Right cardiac atrium (tissue), 5 donors: Measurements from ENCODE around the gene PPEF1. TPM values are rescaled to one million over a fixed set of nuclear protein-coding genes. Genes with fewer than 3 reads are reported as not detected.
"Not testable (repeated sequence)": the region's sequence is repeated elsewhere in the genome, so short reads cannot be mapped to it uniquely, and the experiment has no call there.

Experiments used
- ATAC-seq, 2 donors: fragments of 200-7000 bp; cut with Tn5 transposase; one replicate each; pipeline versions ENCODE4 v1.8.0 to v1.9.1; 2020; ENCODE audit warnings: moderate library complexity in 2 of 2, mild to moderate bottlenecking in 1 of 2
- DNase-seq, 3 donors: peaks; one replicate each; pipeline ENCODE4 v3.0.0-alpha.2; 2020
- H3K27ac ChIP-seq: one replicate; pipeline ENCODE4 v1.5.1; 2013; ENCODE audit warnings: mild to moderate bottlenecking, low read length, control low read depth, moderate library complexity
- H3K27me3 ChIP-seq: one replicate; pipeline ENCODE4 v1.6.1; 2013; ENCODE audit not compliant: control insufficient read depth, insufficient read depth
- H3K4me1 ChIP-seq: one replicate; pipeline ENCODE4 v1.6.1; 2013; ENCODE audit warnings: low read length; ENCODE audit not compliant: control insufficient read depth, insufficient read depth
- H3K4me3 ChIP-seq: one replicate; pipeline ENCODE4 v1.5.1; 2013; ENCODE audit warnings: low read length, control low read depth
- H3K9me3 ChIP-seq: one replicate; pipeline ENCODE4 v1.6.1; 2013; ENCODE audit warnings: low read length; ENCODE audit not compliant: control insufficient read depth
- WGBS: extraction: QIAGEN DNeasy Blood & Tissue Kit; methylation state at CpG from one replicate; pipeline ENCODE4 v1.1.7; 2013; 5-methylcytosine and 5-hydroxymethylcytosine counted together
- intact Hi-C, 4 donors: fragments of 100-400 bp; cut with DNase I; formaldehyde crosslinking; loops; one replicate each; pipeline versions ENCODE4 v1.11.0 to v1.14.0; 2022 to 2023
- polyA plus RNA-seq: library from polyadenylated mRNA; stranded (reverse); fragments of 200-250 nt; gene quantifications from one replicate; pipeline ENCODE4 v1.2.3, GENCODE V29; 2013
- total RNA-seq, 4 donors: library from RNA; stranded (reverse); fragmentation: NEBNext Ultra II Directional; extraction: Animal tissue kit (Norgen Biotek cat#: 25700); gene quantifications; one replicate each; pipeline ENCODE4 v1.2.1, GENCODE V29; 2021
- donor health status: healthy with polysubstance abuse.
- donor health status: DM: no; HTN: yes; CAD: no.
- donor health status: DM: no; HTN: no; CAD: no.
- donor health status: DM: no; HTN: yes; CAD: no; lungs with severe emphysema.
- donor health status: DM: yes; HTN: yes; CAD: no.

PPEF1 gene
- total and polyA plus RNA-seq, 5 donors = 0.36 to 3.6 (median 2.1) TPM

DNA sequence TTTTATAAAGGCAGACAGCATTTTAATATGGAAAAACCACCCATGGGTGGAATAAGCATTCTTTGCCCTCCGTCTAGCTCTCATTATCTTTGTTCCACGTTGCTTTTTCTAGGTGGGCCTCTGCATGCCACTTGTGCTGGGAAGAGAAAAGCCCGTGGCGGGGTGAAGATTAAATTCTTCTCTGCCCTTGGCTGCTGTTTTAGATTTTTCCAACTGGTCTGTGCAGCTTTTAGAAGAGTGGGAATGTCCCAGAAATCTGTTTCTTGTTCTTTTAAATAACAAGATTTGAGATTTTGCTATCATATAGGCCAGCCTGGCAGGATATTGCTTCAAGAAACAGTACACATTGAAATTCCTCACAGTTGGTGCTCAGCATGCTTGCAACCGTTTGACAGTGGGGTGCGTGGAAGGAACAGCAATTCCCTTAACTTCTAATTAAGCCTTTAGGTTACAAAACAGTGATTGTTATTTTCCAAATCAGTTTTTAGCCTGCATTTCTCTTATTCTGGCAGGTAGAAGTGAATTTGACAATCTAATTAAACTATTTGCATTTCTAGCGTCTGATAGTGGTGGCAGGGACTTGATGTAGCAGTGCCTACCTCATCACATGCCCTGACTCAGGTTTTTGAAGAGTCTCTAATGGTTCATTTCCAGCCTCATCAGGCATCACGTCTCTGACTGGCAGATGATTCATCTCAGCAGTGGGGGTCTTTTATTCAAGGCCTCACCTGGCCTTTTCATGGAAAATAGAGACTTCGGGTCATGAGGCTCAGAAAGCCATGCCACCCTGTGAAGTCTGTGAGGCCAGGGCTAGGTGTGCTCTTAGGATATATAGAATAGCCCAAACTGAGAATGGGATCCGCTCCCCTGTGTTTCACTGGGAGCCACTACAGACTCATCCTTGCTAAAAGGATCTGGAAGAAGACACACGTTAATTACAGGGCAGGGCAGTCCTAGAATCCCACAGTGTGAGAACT lies 50.8 kb downstream of the PPEF1 start:
- DNase-seq (no peak), ATAC-seq (no peak)
- H3K27ac ChIP-seq = no peak overlapping the region
- 71% methylated on average over 11 of the region's 11 CpGs for WGBS
- no peaks in the 10 kb centered on the region for H3K4me1 ChIP-seq
- no peaks in the 10 kb centered on the region for H3K9me3 ChIP-seq
- H3K27me3 ChIP-seq = no peaks in the 10 kb centered on the region
- intact Hi-C loops = no loop called here
- no peak overlapping the region for H3K4me3 ChIP-seq

DNA sequence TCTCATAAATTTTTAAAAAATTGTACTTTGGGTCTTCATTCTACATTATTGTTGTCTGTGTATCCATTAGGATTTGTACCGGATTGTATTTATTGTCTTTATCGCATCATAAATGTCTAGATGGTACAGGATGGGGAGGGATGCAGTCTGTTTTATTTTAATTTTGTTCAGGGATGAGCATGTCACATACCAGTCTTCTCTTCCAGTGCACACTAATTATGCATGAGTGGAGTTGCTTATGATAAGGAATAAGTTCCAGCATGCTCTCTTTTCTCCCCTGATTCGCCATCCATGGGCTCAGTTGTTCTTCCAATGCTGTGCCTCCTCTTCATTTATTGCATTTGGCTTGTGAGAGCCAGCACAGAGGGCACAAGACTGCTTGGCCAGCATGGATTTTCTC lies 54.3 kb downstream of the PPEF1 start:
- WGBS = 99% methylated on average over 3 of the region's 3 CpGs
- Histone ChIP-seq H3K27me3 (no peaks in the 10 kb centered on the region), H3K4me3 (no peak overlapping the region), H3K4me1 (no peaks in the 10 kb centered on the region), H3K9me3 (no peaks in the 10 kb centered on the region), H3K27ac (no peak overlapping the region)
- intact Hi-C loops = no loop called here
- no peak for DNase-seq
- ATAC-seq = no peak

DNA sequence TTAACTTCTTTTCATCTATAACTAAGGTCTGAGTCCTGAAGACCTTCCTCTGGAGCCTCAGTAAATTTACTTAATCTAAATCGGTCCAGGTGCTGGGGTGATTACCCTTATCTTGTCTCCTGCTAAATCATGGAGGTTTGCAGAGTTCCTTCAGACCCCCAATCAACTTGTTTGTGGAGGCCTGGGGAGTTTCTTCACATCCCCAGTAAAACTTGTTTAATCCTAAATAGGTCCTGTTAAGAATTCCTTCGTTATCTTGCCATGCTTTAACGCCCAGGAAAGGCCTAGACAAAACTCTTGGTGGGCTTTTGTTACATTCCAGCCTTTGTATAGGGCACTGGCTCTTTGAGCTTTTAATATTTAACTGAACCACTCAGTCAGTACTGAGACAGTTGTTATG lies 55.7 kb downstream of the PPEF1 start:
- ATAC-seq, DNase-seq, H3K27me3 ChIP-seq, H3K4me1 ChIP-seq, H3K27ac ChIP-seq, intact Hi-C loops, H3K9me3 ChIP-seq, H3K4me3 ChIP-seq: not testable (repeated sequence)
- WGBS = 75% methylated on average over 3 of the region's 3 CpGs

DNA sequence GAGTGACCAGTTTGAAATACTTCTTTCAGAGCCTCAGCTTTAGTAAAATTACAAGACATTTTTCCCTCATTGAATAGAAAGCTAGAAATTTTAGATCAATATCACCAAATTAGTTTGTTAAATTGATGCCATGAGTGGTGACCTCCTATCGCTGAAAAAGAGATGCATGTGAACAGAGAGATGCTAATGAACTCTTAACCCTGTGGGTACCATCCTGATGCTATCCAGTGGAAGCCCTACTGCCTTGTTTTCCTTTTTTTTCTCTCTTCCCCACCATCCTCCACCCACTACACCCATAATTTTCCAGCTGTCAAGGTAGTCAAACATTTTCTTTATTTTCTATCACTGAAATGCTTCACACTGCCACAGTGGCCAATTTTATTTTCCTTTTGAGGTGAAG lies 61.9 kb downstream of the PPEF1 start:
- ATAC-seq = no peak
- DNase-seq = no peak

DNA sequence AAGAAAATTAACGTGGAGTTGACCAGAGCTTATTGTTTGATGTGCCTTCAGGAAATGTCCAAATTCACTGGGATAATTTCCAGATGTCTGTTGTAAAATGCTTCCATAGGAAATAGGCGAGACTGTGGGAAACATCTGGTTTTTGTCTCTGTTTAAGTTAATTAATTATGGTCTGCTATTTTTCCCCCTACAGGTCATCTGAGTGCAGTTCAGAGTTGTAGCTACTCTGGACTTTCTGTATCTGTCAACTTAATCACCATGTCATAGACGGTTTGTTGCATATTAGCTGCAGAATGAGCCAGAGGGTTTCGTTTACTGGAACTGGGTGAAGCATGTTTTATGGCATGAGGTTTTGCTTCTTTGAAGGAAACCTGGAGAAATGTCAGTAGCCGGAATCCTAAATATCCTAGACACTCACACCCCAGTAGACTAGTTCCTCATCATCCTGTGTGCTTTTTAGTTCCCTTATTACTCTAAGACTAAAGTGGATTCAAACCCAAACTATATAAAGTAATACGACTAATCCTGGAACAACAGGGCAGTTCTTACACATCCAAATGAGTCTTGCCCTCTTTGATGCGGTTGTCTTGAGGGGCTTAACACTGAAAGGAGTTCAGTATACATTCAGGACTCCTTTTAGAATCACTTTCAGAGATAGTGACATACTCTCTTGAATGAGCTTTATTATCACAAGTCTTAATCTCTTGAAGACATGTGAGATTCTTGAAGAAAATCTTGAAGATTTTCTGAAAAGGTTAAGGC lies 62.5 kb downstream of the PPEF1 start:
- ATAC-seq (peak in 1 of 2 donors; percentile 69), DNase-seq (no peak)
- H3K27me3 ChIP-seq = no peaks in the 10 kb centered on the region
- no peaks in the 10 kb centered on the region for H3K4me1 ChIP-seq
- no peak overlapping the region for H3K27ac ChIP-seq
- 42% methylated on average over 7 of the region's 7 CpGs for WGBS
- H3K9me3 ChIP-seq = no peaks in the 10 kb centered on the region
- no peak overlapping the region for H3K4me3 ChIP-seq
- intact Hi-C loops = no loop called here

More for the DNA sequence above, 61.9 kb downstream of the PPEF1 start:
- Histone ChIP-seq H3K4me1 (no peaks in the 10 kb centered on the region), H3K4me3 (no peak overlapping the region), H3K27me3 (no peaks in the 10 kb centered on the region), H3K9me3 (no peaks in the 10 kb centered on the region), H3K27ac (no peak overlapping the region)
- 26% methylated on average over 1 of the region's 1 CpG for WGBS
- intact Hi-C loops = no loop called here

DNA sequence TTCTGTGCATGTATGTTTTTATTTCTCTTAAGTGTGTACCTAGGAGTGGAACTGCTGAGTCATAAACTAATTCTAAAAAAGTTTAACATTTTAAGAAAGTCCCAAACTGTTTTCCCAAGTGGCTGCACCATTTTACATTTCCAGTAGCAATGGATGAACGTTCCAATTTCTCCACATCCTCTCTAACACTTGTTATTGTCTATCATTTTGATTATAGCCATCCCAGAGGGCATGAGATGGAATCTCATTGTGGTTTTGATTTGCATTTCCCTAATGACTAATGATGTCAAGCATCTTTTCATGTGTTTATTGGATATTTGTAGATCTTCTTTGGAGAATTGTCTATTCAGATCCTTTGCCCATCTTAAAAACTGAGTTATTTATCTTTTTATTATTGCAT lies 82.5 kb downstream of the PPEF1 start:
- Histone ChIP-seq H3K4me3 (no peak overlapping the region), H3K4me1 (no peaks in the 10 kb centered on the region), H3K27ac (no peak overlapping the region), H3K9me3 (no peaks in the 10 kb centered on the region), H3K27me3 (no peaks in the 10 kb centered on the region)
- no peak for ATAC-seq
- no peak for DNase-seq
- intact Hi-C loops = no loop called here
- 43% methylated on average over 1 of the region's 1 CpG for WGBS

DNA sequence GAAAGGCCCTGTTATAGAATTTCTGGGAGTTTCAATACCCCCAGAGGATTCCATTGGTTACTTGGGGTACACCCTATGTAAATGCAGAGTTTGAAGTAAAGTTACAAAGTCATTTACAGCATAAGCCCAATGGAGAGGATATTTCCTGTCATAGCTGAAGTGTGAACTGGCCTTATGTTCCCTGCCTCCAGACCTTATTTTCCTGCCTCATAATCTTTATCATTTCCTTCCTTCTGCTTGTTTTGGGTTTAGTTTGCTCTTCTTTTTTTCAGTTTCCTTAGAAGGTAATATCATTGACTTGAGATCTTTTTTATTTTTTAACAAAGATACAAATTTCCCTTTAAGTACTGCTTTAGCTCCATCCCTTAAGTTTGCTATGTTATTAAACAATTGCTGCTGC lies 85.4 kb downstream of the PPEF1 start:
- no peak for DNase-seq
- no peaks in the 10 kb centered on the region for H3K9me3 ChIP-seq
- ATAC-seq = peak in 1 of 2 donors; percentile 14
- no peak overlapping the region for H3K27ac ChIP-seq
- intact Hi-C loops = no loop called here
- no peaks in the 10 kb centered on the region for H3K4me1 ChIP-seq
- no peak overlapping the region for H3K4me3 ChIP-seq
- H3K27me3 ChIP-seq = no peaks in the 10 kb centered on the region

DNA sequence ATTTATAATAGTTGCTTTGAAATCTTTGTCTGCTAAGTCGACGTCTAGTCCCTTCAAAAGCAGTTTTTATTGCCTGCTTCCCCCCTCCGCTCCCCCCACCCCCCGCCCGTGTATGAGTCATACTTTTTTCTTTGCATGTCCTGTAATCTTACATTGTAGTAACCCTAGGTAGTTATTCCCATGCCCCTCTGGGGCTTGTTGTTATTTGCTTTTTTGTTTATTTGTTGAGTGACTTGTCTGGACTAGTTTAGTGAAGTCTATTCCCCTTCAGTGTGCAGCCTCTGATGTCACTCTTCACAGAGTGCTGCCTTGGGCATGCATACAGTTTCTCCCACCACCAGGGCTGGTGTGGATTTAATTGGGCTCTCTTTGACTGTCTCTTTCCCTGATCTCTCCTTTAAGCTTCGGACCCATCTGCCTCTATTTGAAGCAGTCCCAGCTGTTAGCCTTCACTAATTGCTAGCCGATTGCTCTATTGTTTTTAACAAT lies 86.2 kb downstream of the PPEF1 start:
- Histone ChIP-seq H3K27me3 (no peaks in the 10 kb centered on the region), H3K9me3 (no peaks in the 10 kb centered on the region), H3K27ac (no peak overlapping the region), H3K4me1 (no peaks in the 10 kb centered on the region), H3K4me3 (no peak overlapping the region)
- ATAC-seq = no peak
- intact Hi-C loops = no loop called here
- WGBS = 48% methylated on average over 7 of the region's 7 CpGs
- no peak for DNase-seq

GRCh38 chrX:18797141-18797540 lies 89.7 kb downstream of the PPEF1 start:
- H3K27me3 ChIP-seq = no peaks in the 10 kb centered on the region
- 71% methylated on average over 2 of the region's 2 CpGs for WGBS
- H3K27ac ChIP-seq = no peak overlapping the region
- no peak for DNase-seq
- intact Hi-C loops = no loop called here
- no peak overlapping the region for H3K4me3 ChIP-seq
- H3K4me1 ChIP-seq = no peaks in the 10 kb centered on the region
- no peak for ATAC-seq
- no peaks in the 10 kb centered on the region for H3K9me3 ChIP-seq

- DNase-seq (no peak), ATAC-seq (no peak)
- Histone ChIP-seq H3K27ac (no peak overlapping the region), H3K9me3 (no peaks in the 10 kb centered on the region), H3K4me1 (no peaks in the 10 kb centered on the region), H3K4me3 (no peak overlapping the region), H3K27me3 (no peaks in the 10 kb centered on the region)
- intact Hi-C loops = no loop called here
- 72% methylated on average over 2 of the region's 2 CpGs for WGBS
Observed at GRCh38 chrX:18799911-18800310, 92.5 kb downstream of the PPEF1 start.

- Histone ChIP-seq H3K4me3 (no peak overlapping the region), H3K9me3 (no peaks in the 10 kb centered on the region), H3K27ac (no peak overlapping the region), H3K4me1 (no peaks in the 10 kb centered on the region), H3K27me3 (no peaks in the 10 kb centered on the region)
- DNase-seq (no peak), ATAC-seq (no peak)
- intact Hi-C loops = no loop called here
Observed at GRCh38 chrX:18809641-18810040, 102.2 kb downstream of the PPEF1 start.
